ENCODE data around the gene ABI3BP.

Gene ABI3BP

DNA sequence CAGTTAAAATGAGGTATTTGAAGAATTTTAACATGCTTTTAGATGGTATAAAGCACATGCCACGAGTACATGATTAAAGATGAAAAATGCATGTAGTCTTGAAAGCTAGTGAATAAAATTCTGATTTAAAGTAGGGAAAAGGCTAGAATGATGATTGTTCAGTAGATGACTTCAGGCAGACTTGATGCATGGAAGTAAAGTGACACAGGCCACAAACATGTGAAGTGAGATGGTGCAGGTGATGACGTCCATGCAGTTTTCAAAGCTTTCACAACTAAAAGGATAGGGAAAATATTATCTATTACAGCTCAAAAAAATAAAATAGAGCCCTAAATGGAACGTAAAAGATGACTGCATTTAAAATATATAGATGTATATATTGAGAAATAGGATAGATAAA is 143.1 kb downstream of the ABI3BP start:
- TF ChIP-seq, protein P1, sequence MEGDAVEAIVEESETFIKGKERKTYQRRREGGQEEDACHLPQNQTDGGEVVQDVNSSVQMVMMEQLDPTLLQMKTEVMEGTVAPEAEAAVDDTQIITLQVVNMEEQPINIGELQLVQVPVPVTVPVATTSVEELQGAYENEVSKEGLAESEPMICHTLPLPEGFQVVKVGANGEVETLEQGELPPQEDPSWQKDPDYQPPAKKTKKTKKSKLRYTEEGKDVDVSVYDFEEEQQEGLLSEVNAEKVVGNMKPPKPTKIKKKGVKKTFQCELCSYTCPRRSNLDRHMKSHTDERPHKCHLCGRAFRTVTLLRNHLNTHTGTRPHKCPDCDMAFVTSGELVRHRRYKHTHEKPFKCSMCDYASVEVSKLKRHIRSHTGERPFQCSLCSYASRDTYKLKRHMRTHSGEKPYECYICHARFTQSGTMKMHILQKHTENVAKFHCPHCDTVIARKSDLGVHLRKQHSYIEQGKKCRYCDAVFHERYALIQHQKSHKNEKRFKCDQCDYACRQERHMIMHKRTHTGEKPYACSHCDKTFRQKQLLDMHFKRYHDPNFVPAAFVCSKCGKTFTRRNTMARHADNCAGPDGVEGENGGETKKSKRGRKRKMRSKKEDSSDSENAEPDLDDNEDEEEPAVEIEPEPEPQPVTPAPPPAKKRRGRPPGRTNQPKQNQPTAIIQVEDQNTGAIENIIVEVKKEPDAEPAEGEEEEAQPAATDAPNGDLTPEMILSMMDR (IDR thresholded peaks at IDR 0.05; ENCODE audit: borderline replicate concordance, insufficient read depth, low read depth, low read length): no peak
- no peak overlapping the region for H3K4me3 ChIP-seq (ENCODE audit: low read depth, low read length)

DNA sequence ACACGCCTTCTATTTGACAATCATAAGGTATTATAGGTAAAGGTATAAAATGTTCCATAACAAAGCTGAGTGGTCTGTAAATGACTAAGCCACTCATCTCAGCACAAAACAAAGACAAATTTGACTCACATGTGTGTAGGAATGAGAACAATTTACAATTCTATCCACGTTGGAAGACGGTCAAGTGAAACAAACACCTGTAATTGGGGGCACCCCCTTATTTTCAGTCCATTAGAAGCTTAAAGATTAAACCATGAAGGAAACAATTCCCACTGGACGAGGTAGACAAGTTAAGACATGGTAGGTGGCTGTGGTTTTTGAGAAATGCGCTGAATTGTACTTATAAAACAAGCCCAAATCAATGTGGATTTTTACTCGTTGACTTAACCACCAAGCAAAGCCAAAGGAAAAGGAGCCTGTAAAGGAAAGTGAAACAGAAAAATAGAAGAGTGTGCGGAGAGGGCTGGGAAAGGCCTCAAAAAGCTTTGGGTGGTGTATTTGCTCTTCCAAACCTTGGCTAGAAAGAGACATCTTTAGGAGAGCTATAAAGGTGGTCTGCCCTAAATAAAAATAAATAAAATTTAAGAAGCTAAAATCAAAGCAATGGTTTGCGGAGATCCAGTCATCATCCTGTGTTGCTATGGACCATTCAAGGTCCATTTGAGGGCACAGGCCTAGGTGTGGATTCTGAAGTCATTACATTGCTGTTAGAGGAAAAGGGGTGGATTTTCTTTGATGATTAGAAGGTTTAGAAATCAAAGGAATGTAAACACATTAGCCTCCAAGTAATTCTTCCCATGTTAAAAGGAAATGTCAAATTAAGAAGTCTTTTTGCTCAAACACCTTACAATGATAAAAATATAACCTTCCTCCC is 148.9 kb downstream of the ABI3BP start:
- TF ChIP-seq, protein P1 (IDR thresholded peaks at IDR 0.05; ENCODE audit: borderline replicate concordance, insufficient read depth, low read depth, low read length): no peak
- no peak overlapping the region for H3K4me3 ChIP-seq (ENCODE audit: low read depth, low read length)

DNA sequence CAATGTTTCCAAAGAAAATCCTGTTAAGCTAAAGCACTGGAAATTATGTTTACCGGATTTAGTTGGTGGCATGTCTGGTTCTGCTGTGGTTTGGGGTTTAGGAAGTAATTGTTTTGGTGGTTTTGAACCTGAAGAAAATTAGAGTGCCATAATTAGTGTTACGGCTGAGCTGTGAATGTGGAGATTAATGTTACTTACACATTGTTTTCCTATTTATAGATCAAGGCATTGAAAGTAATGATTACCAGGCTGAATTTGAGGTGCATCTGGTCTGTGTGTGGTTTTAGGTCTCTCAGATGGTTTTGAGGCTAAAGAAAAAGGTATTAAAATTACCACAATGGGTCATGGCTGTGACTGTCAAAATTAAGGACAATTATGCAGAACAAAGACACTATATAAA is 155.1 kb downstream of the ABI3BP start:
- TF ChIP-seq, protein P1 (IDR thresholded peaks at IDR 0.05; ENCODE audit: borderline replicate concordance, insufficient read depth, low read depth, low read length): no peak
- no peak overlapping the region for H3K4me3 ChIP-seq (ENCODE audit: low read depth, low read length)

DNA sequence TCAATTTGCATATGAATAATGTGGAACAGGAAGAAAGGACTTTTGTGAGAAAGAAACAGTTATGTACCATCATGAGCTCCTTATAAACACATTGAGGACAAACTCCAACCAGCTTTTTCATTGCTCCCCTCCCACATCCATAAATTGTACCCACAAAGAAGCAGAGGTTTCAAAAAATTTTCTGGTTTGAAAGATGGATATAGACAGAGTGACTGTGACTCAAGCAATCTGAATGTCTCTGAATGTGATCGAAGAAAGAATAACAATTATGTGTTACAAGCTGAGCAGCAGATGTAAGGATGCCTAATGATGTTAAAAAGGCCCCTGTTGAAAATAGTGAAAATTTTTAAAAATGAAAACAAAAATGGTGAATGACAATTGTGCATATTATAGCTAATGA is 156.6 kb downstream of the ABI3BP start:
- TF ChIP-seq, protein P1 (IDR thresholded peaks at IDR 0.05; ENCODE audit: borderline replicate concordance, insufficient read depth, low read depth, low read length): no peak
- H3K4me3 ChIP-seq (ENCODE audit: low read depth, low read length): no peak overlapping the region

DNA sequence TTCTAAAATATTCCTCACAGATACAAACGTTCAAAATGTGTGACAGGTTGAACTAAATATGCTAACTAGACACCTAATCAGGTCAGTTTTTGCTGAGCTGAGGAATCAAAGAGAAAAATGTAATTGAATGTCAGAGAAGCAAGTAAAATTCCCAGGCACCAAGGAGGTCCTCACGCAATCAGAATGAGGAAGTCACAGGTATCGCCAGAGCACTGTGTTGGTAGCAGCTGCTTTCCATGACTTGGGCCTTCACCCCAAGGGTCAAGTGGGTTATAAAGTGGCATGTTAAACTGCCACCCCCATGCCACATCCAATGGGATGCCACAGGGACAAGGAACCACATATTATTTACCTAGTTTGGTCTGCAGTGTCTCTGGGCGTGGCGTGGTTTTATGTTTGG is 158.9 kb downstream of the ABI3BP start:
- H3K4me3 ChIP-seq (ENCODE audit: low read depth, low read length): no peak overlapping the region
- TF ChIP-seq, protein P1 (IDR thresholded peaks at IDR 0.05; ENCODE audit: borderline replicate concordance, insufficient read depth, low read depth, low read length): no peak

DNA sequence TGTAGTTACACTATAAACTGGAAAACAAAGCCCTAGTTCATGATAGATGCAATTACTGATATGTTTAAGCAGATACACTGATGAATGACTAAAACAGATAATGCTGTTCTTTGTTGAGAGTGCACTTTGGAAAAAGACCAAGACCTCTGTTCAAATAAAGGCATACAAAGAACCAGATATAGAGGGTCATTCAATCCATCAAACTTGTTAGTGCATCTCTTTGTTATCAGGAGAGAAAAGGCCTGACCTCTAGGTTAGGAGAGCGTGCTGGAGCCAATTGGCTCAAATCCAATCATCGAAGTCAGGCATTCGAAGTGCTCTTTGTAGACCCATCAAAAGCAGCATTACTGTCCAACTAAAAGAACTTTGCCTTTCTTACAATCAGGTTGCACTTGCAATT is 159.7 kb downstream of the ABI3BP start:
- TF ChIP-seq, protein P1 (IDR thresholded peaks at IDR 0.05; ENCODE audit: borderline replicate concordance, insufficient read depth, low read depth, low read length): no peak
- no peak overlapping the region for H3K4me3 ChIP-seq (ENCODE audit: low read depth, low read length)

DNA sequence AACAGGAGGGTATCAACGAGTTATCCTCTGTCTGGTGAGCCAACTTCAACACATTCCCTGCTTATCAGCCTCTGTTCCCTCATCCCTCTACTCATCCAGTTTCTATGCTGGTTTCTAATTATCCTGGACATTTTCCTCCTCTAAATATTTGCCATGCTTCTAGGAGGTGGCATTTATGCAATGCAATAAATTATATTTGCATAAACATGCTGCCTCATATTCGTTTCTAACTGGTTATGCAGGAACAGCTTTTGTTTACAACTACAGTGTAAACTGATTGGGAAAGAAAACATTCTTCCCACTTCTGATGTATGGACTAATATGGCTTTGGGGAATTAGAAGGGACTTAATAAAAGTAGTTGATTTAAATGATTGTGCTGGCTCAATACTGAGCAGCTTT is 161.6 kb downstream of the ABI3BP start:
- H3K4me3 ChIP-seq (ENCODE audit: low read depth, low read length): no peak overlapping the region
- TF ChIP-seq, protein P1 (IDR thresholded peaks at IDR 0.05; ENCODE audit: borderline replicate concordance, insufficient read depth, low read depth, low read length): no peak
